Stimulated activated naive CD8-positive, alpha-beta T cell treated with anti-CD3 and anti-CD28 coated beads, Interleukin-15, amount 100 ng/mL, for 72 hours (primary cell): ENCODE data around the gene ZNF311.

Experiments used
- ATAC-seq: fragments of 150-1000 bp; cut with Tn5 transposase; 2 replicates; pipeline ENCODE4 v1.10.0; 2021; ENCODE audit warnings: mild to moderate bottlenecking, moderate library complexity
- DNase-seq, 2 donors: peaks; one replicate each; pipeline ENCODE4 v3.0.0; 2021 to 2022
- H3K27ac Mint-ChIP-seq, 2 donors: one replicate each; pipeline ENCODE4 v1.8.0; 2022; ENCODE audit warnings: mild to moderate bottlenecking in 2 of 2, mixed read lengths in 2 of 2, moderate library complexity in 2 of 2
- H3K27me3 Mint-ChIP-seq: one replicate; pipeline ENCODE4 v1.8.0; 2022; ENCODE audit warnings: mixed read lengths
- H3K4me1 Mint-ChIP-seq: one replicate; pipeline ENCODE4 v1.8.0; 2022; ENCODE audit warnings: mild to moderate bottlenecking, mixed read lengths
- H3K4me3 Mint-ChIP-seq, 2 donors: one replicate each; pipeline ENCODE4 v1.8.0; 2022; ENCODE audit warnings: mild to moderate bottlenecking in 2 of 2, mixed read lengths in 2 of 2, moderate library complexity in 1 of 2
- H3K9me3 Mint-ChIP-seq, 2 donors: one replicate each; pipeline ENCODE4 v1.8.0; 2022; ENCODE audit warnings: mixed read lengths in 2 of 2

Gene ZNF311

GRCh38 chr6:28996844-28997510, 8.1 kb downstream of the ZNF311 start:
- H3K9me3 Mint-ChIP-seq = no peaks in the 10 kb centered on the region

DNA sequence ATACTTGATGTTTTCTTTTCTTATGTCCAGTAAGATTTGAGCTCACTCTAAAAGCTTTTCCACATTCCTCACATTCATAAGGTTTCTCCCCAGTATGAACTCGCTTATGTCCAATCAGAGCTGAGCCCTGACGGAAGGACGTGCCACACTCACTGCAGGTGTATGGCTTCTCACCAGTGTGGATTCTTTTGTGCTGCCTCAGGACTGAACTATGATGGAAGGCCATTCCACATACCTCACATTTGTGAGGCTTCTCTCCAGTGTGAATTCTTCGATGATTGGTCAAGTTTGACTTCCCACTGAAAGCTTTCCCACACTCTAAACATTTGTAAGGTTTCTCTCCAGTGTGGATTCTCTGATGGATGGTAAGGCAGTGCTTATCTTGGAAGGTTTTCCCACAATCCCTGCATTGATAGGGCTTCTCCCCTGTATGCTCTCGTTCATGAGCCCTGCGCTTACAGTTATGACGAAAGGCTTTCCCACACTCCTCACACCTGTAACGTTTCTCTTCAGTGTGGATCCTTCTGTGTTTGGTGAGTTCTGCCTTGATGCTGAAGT, 9.9 kb downstream of the ZNF311 start:
- DNase-seq = no peak
- H3K27me3 Mint-ChIP-seq = no peaks in the 10 kb centered on the region
- H3K27ac Mint-ChIP-seq = no peak overlapping the region
- ATAC-seq = no peak
- no peak overlapping the region for H3K4me3 Mint-ChIP-seq
- no peaks in the 10 kb centered on the region for H3K9me3 Mint-ChIP-seq
- H3K4me1 Mint-ChIP-seq = peaks cover 4% of the 10 kb centered on the region

More at GRCh38 chr6:28996844-28997510, 8.1 kb downstream of the ZNF311 start:
- DNase-seq (no peak), ATAC-seq (no peak)
- peaks cover 4% of the 10 kb centered on the region for H3K4me1 Mint-ChIP-seq
- H3K27ac Mint-ChIP-seq = no peak overlapping the region
- H3K27me3 Mint-ChIP-seq = no peaks in the 10 kb centered on the region
- H3K4me3 Mint-ChIP-seq = no peak overlapping the region

- DNase-seq (peak; percentile 78 to 86), ATAC-seq (peak; percentile 88)
- H3K4me3 Mint-ChIP-seq = peak overlapping the region; percentile 90 to 91
- H3K4me1 Mint-ChIP-seq = peaks cover 32% of the 10 kb centered on the region
- no peaks in the 10 kb centered on the region for H3K9me3 Mint-ChIP-seq
- peaks cover 40% of the 10 kb centered on the region for H3K27me3 Mint-ChIP-seq
- H3K27ac Mint-ChIP-seq = peak overlapping the region; percentile 61 to 95
Measured at GRCh38 chr6:28988536-28989311, 16.4 kb downstream of the ZNF311 start.

DNA sequence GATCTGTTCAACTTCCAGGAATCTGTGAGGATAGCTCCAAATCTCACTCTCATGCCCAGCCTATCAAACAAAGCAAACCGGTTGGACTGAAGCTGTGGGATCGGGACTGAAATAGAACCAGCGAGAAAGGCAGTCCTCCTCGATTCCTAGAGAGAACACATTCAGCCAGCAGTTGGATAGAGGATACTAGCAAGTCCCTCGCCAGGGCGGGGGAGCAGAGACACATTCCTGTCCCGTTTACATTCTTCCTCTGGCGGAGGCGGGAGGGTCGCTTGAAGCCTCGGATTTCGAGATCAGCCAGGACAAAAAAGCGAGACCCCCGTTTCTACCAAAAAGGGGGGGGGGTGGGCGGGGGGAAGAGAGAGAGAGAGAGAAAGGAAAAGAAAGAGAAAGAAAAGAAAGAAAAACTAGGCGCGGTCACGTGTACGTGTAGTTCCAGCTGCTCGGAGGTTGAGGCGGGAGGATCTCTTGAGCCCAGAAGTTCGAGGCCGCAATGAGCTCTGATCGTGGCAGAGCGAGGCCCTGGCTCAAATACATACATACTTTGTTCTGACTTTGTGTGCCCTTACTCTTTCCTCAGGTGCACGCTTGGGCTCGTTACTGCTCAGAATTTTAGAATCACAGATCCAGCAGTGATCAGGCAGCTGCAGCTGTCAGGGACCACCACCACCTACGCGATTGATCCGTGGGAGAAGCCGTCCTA, 19.5 kb downstream of the ZNF311 start:
- Mint-ChIP-seq H3K27ac (peak overlapping the region in 1 of 2 donors; percentile 22), H3K27me3 (peaks cover 45% of the 10 kb centered on the region), H3K4me1 (peaks cover 61% of the 10 kb centered on the region), H3K9me3 (no peaks in the 10 kb centered on the region), H3K4me3 (peak overlapping the region; percentile 76 to 80)
- ATAC-seq = no peak
- peak; percentile 26 to 27 for DNase-seq

DNA sequence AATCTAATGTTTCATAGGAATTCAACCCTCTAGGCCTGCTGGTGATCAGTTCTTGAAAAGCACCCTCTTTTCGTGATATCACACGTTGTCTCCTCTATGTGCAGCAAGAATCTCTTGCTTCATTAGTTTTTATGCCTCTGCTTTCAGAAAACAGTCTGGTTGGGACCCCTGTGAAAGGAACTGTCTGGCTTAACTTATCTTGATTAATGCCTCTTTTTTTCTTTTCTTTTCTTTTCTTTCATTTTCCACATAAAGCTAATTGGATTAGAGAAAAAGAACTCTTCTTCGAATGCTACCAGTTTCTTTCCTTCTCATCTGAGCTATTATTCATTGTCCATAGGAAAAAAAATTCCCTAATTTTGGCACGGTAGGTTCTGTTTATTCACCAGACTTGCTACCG, 21.3 kb downstream of the ZNF311 start:
- no peaks in the 10 kb centered on the region for H3K9me3 Mint-ChIP-seq
- ATAC-seq (no peak), DNase-seq (no peak)
- H3K4me3 Mint-ChIP-seq = no peak overlapping the region
- H3K27me3 Mint-ChIP-seq = peaks cover 54% of the 10 kb centered on the region
- H3K27ac Mint-ChIP-seq = no peak overlapping the region
- H3K4me1 Mint-ChIP-seq = peaks cover 67% of the 10 kb centered on the region

DNA sequence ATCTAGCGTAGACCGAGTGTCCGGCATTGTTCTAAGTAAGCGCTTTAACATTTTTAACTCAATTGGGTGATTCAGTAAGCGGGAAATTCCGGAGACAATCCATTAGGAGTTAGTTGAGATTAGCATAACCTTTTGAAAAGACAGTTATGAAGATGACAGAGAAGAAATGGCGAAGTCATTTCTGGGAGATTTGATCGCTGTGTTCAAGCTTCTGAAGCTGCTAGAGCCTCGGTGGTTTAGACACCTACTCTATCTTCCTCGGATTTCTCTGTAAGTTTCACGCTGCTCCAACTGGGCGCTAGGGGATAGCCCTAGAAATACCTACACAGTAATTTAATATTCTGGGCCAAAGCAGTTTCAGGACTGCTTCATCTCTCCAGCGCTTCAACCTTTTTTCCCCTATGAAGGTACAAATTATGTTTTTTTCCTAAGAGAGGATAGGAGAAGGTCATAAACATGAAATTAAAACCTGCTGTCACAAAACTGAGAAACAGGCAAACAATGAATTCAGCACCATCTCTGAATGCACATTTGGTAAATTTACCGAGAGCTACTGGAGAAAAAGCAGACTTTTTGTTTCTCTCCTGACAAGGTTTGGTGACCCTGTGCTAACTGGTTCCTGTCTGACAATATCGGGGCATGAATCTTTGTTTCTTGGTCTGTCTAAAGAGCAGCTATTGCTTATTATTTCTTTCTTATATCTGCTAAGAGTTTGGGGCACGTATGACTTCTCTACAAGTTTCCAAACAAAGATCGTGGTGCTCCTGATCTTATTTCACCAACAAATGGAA, 22.4 kb downstream of the ZNF311 start:
- peaks cover 70% of the 10 kb centered on the region for H3K4me1 Mint-ChIP-seq
- ATAC-seq (peak; percentile 35), DNase-seq (no peak)
- peak overlapping the region in 1 of 2 donors; percentile 100 for H3K27ac Mint-ChIP-seq
- H3K27me3 Mint-ChIP-seq = peaks cover 66% of the 10 kb centered on the region
- H3K9me3 Mint-ChIP-seq = no peaks in the 10 kb centered on the region
- peak overlapping the region; percentile 86 to 94 for H3K4me3 Mint-ChIP-seq

DNA sequence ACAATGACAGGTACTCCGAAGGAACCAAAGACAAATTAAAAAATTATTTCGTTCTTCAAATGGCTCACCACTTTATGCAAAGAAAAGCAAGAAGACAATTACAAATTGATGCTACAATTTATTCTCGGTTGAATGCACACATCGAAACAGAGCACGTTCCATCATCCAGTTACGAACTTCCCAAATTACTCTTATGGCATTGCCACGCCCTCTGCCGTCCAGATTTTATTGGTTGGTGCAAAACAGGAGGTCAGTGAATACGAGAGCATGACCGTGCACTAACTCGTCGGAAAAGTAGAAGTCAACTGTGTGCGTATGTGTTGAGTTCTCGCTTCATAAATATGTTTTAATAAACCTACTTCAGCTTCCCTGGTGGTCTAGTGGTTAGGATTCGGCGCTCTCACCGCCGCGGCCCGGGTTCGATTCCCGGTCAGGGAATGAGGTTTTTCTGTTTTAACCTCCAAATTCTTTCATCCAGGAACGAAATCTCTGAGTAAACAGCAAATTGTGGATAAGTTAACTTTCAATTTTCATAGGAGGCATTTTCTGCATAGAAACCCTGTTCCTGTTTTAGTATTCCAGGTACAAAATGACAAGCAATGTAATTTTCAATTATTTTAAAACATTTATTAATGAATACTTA, 23.2 kb downstream of the ZNF311 start:
- peak overlapping the region; percentile 86 to 94 for H3K4me3 Mint-ChIP-seq
- ATAC-seq (peak; percentile 53), DNase-seq (peak; percentile 77 to 80)
- peaks cover 71% of the 10 kb centered on the region for H3K27me3 Mint-ChIP-seq
- peak overlapping the region; percentile 96 to 100 for H3K27ac Mint-ChIP-seq
- no peaks in the 10 kb centered on the region for H3K9me3 Mint-ChIP-seq
- peaks cover 76% of the 10 kb centered on the region for H3K4me1 Mint-ChIP-seq

DNA sequence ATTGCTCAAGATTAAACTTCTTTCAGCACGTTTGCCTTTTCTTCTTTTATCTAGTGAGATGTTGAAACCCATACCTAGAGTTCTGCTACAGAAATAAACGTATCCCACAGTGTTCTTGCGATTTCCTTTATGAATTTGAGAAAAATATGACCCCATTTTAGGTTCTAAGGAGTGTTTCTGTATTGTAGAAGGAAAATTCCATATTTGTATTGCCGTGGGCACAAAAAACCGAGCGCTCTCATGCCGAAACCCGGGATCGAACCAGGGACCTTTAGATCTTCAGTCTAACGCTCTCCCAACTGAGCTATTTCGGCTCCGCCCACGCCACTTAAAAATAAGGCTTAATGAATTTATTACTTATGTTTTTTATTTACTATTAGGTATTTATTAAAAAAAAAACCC, 23.7 kb downstream of the ZNF311 start:
- Mint-ChIP-seq H3K9me3 (no peaks in the 10 kb centered on the region), H3K4me3 (peak overlapping the region; percentile 86 to 94), H3K27me3 (peaks cover 70% of the 10 kb centered on the region), H3K4me1 (peaks cover 76% of the 10 kb centered on the region), H3K27ac (peak overlapping the region; percentile 57 to 100)
- DNase-seq (peak; percentile 73 to 74), ATAC-seq (peak; percentile 10)

DNA sequence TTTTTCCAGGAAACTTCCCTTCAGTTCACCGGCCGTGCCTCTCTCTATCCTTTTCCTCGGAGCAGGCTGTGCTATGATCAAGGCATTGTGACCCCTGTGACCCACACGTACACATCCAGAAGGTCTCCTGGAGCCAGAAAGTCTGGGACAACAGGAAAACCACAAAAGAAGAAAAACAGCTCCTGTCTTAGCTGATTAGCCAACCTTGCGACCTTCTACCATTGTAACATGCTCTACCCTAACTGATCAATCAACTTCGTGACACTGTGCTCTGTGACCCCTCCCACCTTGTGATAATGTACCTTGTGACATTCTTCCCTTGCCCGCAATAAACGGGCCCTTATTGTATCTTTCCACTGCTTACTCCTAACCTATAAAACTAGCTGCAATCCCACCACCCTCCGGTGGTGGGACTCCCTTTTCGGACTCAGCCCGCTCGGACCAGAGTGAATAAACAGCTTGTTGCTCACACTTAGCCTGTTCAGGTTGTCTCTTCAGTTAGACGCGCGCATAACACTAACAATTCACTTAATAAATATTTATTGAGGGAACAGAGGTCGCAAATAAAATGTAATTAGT, 24.2 kb downstream of the ZNF311 start:
- peaks cover 74% of the 10 kb centered on the region for H3K4me1 Mint-ChIP-seq
- ATAC-seq (peak; percentile 80), DNase-seq (peak; percentile 70)
- peaks cover 68% of the 10 kb centered on the region for H3K27me3 Mint-ChIP-seq
- peak overlapping the region; percentile 57 to 100 for H3K27ac Mint-ChIP-seq
- H3K9me3 Mint-ChIP-seq = no peaks in the 10 kb centered on the region
- peak overlapping the region; percentile 86 to 94 for H3K4me3 Mint-ChIP-seq

GRCh38 chr6:28980137-28980851, 24.8 kb downstream of the ZNF311 start:
- Mint-ChIP-seq H3K9me3 (no peaks in the 10 kb centered on the region), H3K27me3 (peaks cover 61% of the 10 kb centered on the region), H3K4me3 (peak overlapping the region; percentile 86 to 94), H3K27ac (peak overlapping the region; percentile 21 to 100), H3K4me1 (peaks cover 67% of the 10 kb centered on the region)
- no peak for DNase-seq
- no peak for ATAC-seq

- Mint-ChIP-seq H3K27ac (no peak overlapping the region), H3K9me3 (no peaks in the 10 kb centered on the region), H3K4me1 (peaks cover 61% of the 10 kb centered on the region), H3K4me3 (no peak overlapping the region), H3K27me3 (peaks cover 55% of the 10 kb centered on the region)
- ATAC-seq (no peak), DNase-seq (no peak)
Measured at GRCh38 chr6:28979679-28980078, 25.4 kb downstream of the ZNF311 start.

DNA sequence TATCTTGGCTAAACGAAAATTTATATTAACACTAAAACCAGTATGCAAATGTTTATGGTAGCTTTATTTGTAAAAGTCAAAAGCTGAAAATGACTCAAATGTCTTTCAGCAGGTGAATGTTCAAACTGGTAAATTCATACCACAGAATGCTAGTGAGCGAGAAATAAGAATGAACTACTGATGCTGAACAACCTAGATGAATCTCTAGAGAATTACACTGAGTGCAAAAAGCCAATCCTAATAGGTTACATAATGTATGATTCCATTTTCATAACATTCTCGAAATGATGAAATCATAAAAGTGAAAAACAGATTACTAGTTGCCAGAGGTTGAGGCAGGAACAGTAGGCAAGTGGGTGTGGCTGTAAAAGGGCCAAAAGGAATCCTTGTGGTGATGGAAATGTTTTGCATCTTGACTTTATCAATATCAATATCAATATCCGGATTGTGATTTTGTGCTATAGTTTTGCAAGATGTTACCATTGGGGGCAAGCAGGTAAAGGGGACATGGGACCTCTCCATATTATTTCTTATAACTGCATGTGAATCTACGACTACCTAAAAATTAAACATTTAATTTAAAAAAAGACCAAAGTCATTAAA, 26.1 kb downstream of the ZNF311 start:
- no peaks in the 10 kb centered on the region for H3K9me3 Mint-ChIP-seq
- peaks cover 58% of the 10 kb centered on the region for H3K27me3 Mint-ChIP-seq
- H3K27ac Mint-ChIP-seq = no peak overlapping the region
- peaks cover 60% of the 10 kb centered on the region for H3K4me1 Mint-ChIP-seq
- no peak overlapping the region for H3K4me3 Mint-ChIP-seq
- DNase-seq (no peak), ATAC-seq (no peak)

DNA sequence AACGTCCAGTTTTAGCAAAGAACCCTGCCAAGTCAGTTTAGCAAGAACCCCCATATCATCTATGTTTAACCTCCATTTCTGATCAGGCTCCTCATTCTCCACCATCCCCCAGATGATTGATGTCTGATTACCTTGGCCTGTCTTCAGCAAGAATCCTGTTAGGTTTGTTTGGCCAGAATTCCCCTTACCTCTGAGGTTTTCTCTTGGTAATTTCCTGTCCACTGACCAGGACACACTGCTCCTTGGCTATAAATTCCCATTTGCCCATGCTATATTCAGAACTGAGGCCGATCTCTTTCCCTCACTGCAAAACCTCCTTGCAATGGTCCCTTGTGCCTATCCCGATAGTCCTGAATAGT, 27.0 kb downstream of the ZNF311 start:
- no peak for DNase-seq
- H3K27ac Mint-ChIP-seq = peak overlapping the region in 1 of 2 donors; percentile 55

More for the DNA sequence above, 27.0 kb downstream of the ZNF311 start:
- Mint-ChIP-seq H3K4me3 (peak overlapping the region; percentile 81 to 86), H3K27me3 (peaks cover 51% of the 10 kb centered on the region), H3K9me3 (no peaks in the 10 kb centered on the region), H3K4me1 (peaks cover 53% of the 10 kb centered on the region)
- ATAC-seq = no peak
